ENCODE measurements around the gene APEH.
"Not testable (repeated sequence)": the region's sequence is repeated elsewhere in the genome, so short reads cannot be mapped to it uniquely, and the experiment has no call there.

The APEH gene

DNA sequence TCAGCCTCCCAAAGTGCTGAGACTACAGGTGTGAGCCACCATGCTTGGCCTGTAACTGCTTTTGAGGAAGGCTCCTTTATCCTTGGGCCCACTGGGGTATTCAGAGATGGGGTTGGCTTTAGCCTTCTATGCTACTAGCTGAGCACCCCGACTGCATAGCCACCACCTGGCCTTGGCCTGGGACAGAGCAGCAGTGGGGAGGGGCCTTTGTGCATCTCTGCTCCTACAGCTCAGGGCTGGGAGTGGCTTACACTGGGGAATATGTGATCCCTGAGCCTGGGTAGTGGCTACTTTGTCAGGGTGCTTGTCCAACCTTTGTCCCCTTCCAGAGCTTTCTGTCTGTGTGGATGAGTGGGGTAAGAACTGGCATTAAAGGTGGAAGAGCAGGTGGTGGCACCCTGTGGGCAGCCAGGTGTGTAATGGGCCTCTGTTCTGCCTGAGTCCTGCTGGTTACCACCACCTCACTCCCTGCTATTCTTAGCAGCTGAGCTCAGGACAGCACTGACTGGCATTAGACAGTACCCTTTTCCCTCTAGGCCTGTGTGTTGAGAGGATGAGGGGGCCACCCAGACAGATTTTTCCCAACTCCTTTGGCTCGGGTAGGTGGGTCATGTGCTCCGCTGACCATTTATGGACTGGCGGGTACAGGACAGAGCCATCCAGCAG, 21.3 kb downstream of the APEH start:
- H3K4me3 Mint-ChIP-seq; H3K9me3 Mint-ChIP-seq; intact Hi-C loops (cut with micrococcal nuclease); H3K27ac Mint-ChIP-seq; H3K27me3 Mint-ChIP-seq: not testable (repeated sequence)
- Mint-ChIP-seq H3K36me3 (ENCODE audit: low read depth) (peaks cover 58% of the 10 kb centered on the region), H3K4me1 (ENCODE audit: low read depth) (peaks cover 13% of the 10 kb centered on the region)

DNA sequence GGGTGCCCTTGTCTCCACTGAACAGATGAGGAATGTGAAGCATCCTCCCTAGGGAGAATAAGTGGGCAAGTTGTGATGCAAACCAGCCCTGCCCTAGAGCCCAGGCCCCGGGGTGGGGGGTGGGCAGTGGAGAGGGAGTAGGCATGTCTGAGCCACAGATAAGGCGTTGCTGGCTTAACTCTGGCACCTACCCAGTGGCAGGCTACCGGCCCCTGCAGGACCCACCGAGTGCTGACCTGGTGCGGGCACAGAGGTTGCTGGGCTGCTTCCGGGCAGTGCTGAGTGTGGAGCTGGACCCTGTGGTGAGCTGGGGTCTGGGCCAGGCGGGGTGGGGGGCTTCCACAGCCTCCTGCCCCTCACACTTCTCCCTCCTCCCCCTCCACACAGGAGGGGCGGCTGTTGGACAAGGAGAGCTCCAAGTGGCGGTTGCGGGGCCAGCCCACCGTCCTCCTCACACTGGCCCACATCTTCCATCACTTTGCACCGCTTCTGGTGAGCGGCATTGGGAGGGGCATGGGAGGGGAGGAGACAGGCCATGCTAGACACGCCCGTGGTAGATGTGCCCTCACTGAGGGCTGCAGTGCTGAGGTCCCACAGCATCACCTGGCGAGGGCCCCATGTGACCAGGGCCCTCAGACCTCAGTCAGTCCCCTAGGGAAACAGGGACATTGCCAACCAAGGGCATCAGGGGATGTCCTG, 25.3 kb downstream of the APEH start:
- Mint-ChIP-seq H3K4me3 (no peak overlapping the region), H3K27ac (no peak overlapping the region), H3K36me3 (ENCODE audit: low read depth) (peaks cover 89% of the 10 kb centered on the region), H3K27me3 (no peaks in the 10 kb centered on the region), H3K9me3 (no peaks in the 10 kb centered on the region), H3K4me1 (ENCODE audit: low read depth) (peaks cover 5% of the 10 kb centered on the region)
- intact Hi-C loops (cut with micrococcal nuclease), result no loop called here

GRCh38 chr3:49700014-49700413, 25.9 kb downstream of the APEH start:
- Mint-ChIP-seq H3K36me3 (ENCODE audit: low read depth) (peaks cover 91% of the 10 kb centered on the region), H3K4me3 (no peak overlapping the region), H3K27ac (no peak overlapping the region), H3K27me3 (no peaks in the 10 kb centered on the region), H3K4me1 (ENCODE audit: low read depth) (peaks cover 5% of the 10 kb centered on the region), H3K9me3 (no peaks in the 10 kb centered on the region)
- intact Hi-C loops (cut with micrococcal nuclease), result no loop called here

DNA sequence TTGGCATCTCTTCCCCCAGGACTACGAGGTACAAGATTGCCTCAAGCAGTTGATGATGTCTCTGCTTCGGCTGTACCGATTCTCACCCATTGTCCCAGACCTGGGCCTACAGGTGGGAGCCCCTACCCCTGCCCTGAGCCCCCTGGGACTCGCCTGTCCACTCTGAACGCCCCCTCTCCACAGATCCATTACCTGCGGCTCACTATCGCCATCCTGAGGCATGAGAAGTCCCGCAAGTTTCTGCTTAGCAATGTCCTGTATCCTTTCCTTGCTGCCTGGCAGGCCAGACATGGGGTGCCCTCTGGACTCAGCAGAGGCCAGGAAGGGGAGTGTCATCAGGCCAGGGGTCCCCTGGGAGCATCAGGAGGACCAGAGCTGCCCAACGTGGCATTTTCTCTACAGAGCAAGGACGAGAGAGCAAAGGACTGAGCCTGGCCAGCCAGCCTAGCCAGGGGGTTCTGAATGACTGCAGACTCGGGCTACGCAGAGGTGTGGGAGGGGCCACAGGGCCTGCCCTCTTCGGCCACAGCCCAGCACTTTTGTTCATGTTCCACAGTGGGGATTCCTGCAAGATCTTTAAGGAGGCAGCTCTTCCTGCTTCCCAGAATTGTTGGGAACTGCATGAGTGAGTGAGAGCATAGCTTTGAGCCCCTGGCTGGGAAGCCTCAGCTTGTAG, 26.4 kb downstream of the APEH start:
- Mint-ChIP-seq H3K9me3 (no peaks in the 10 kb centered on the region), H3K4me1 (ENCODE audit: low read depth) (peaks cover 5% of the 10 kb centered on the region), H3K4me3 (no peak overlapping the region), H3K27ac (no peak overlapping the region), H3K27me3 (no peaks in the 10 kb centered on the region), H3K36me3 (ENCODE audit: low read depth) (peaks cover 93% of the 10 kb centered on the region)
- intact Hi-C loops (cut with micrococcal nuclease), result no loop called here

DNA sequence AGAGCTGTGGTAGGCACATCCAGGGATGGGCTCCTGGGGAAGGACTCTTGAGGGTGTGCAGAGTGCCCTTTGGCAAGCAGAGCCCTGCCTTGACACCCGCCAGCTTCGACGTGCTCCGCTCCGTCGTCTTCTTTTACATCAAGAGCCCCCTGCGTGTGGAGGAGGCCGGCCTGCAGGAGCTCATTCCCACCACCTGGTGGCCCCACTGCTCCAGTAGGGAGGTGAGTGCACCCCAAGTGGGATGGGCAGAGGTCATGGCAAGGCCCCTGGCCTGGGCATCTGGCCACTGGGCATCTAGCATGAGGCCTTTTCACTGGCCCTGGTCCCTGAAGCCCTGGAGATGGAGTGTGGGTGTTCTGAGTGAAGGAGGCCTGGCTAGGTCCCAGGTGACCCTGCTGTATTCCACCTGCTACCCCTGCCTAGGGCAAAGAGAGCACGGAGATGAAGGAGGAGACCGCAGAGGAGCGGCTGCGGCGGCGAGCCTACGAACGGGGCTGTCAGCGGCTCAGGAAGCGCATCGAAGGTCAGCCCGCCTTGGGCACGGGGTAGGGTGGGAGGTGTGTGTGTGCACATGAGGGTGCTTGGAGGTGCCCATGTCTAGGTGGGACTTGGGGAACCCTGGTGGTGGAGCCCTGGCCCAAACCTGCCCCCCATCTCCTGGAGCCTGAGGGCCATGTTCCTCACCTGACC, 27.4 kb downstream of the APEH start:
- intact Hi-C loops (cut with micrococcal nuclease), result no loop called here

GRCh38 chr3:49702672-49703071, 28.5 kb downstream of the APEH start:
- intact Hi-C loops (cut with micrococcal nuclease), result loop anchor here (1.0 kb wide), 1 partner anchor 137 kb away; no protein-coding TSS in a partner anchor
- H3K36me3 Mint-ChIP-seq (ENCODE audit: low read depth), result peaks cover 100% of the 10 kb centered on the region
- no peak overlapping the region for H3K27ac Mint-ChIP-seq
- H3K27me3 Mint-ChIP-seq, result no peaks in the 10 kb centered on the region
- no peaks in the 10 kb centered on the region for H3K9me3 Mint-ChIP-seq
- H3K4me3 Mint-ChIP-seq, result no peak overlapping the region
- H3K4me1 Mint-ChIP-seq (ENCODE audit: low read depth), result peaks cover 5% of the 10 kb centered on the region

More for the DNA sequence above, 27.4 kb downstream of the APEH start:
- Mint-ChIP-seq H3K4me1 (ENCODE audit: low read depth) (peaks cover 5% of the 10 kb centered on the region), H3K27ac (no peak overlapping the region), H3K27me3 (no peaks in the 10 kb centered on the region), H3K9me3 (no peaks in the 10 kb centered on the region), H3K36me3 (ENCODE audit: low read depth) (peaks cover 100% of the 10 kb centered on the region), H3K4me3 (no peak overlapping the region)

DNA sequence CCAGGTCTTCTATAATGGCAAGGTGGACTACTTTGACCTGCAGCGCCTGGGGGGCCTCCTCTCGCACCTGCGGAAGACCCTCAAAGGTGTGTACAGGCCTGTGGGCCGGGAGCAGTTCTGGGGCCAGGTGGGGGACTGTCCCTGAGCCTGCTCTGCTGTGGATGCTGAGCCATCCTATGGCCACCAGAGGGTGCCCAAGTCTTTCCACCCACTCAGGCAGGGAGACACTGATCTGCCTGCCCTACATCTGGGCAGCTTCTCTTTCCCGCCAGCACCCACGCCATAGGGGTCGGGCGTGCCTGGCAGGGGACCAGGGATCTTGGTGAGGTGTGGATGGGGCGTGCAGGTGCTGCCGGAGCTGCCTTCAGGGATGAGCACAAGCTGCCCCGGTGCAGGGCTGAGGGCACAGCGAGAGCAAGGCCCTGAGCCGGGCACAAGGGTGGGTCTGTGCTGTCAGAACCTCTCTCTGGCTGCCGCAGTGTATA, 29.3 kb downstream of the APEH start:
- intact Hi-C loops (cut with micrococcal nuclease), result loop anchor here (1.0 kb wide), 1 partner anchor 136 kb away; no protein-coding TSS in a partner anchor
- H3K27ac Mint-ChIP-seq, result no peak overlapping the region

DNA sequence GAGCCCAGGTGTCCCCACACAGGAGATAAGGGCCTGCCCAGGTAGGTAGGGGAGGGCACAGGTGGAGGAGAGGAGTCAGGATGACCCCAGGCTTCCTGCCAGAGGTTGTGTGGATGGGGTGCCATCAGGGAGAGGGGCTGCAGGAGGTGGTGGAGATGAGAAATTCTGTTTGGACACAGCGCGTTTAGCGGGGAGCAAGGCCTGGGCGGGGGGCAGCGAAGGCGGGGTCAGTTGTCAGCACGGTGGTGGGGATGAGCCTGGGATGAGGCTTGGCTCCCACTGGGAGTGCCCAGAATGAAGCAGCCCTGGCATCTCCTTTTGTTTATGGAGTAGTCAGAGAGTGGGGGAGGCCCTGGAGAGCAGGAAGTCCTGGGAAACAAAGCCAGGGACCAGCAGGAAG, 29.8 kb downstream of the APEH start:
- H3K9me3 Mint-ChIP-seq, result no peaks in the 10 kb centered on the region
- no peak overlapping the region for H3K27ac Mint-ChIP-seq
- H3K4me3 Mint-ChIP-seq, result no peak overlapping the region
- peaks cover 5% of the 10 kb centered on the region for H3K4me1 Mint-ChIP-seq (ENCODE audit: low read depth)
- peaks cover 98% of the 10 kb centered on the region for H3K36me3 Mint-ChIP-seq (ENCODE audit: low read depth)
- H3K27me3 Mint-ChIP-seq, result no peaks in the 10 kb centered on the region
- intact Hi-C loops (cut with micrococcal nuclease), result loop anchor here (1.0 kb wide), 1 partner anchor 135 kb away; no protein-coding TSS in a partner anchor

More for the DNA sequence above, 29.3 kb downstream of the APEH start:
- H3K4me1 Mint-ChIP-seq (ENCODE audit: low read depth), result peaks cover 5% of the 10 kb centered on the region
- H3K4me3 Mint-ChIP-seq, result no peak overlapping the region
- peaks cover 100% of the 10 kb centered on the region for H3K36me3 Mint-ChIP-seq (ENCODE audit: low read depth)
- H3K9me3 Mint-ChIP-seq, result no peaks in the 10 kb centered on the region
- no peaks in the 10 kb centered on the region for H3K27me3 Mint-ChIP-seq

GRCh38 chr3:49704629-49705028, 30.5 kb downstream of the APEH start:
- intact Hi-C loops (cut with micrococcal nuclease), result no loop called here
- peaks cover 5% of the 10 kb centered on the region for H3K4me1 Mint-ChIP-seq (ENCODE audit: low read depth)
- H3K27ac Mint-ChIP-seq, result no peak overlapping the region

DNA sequence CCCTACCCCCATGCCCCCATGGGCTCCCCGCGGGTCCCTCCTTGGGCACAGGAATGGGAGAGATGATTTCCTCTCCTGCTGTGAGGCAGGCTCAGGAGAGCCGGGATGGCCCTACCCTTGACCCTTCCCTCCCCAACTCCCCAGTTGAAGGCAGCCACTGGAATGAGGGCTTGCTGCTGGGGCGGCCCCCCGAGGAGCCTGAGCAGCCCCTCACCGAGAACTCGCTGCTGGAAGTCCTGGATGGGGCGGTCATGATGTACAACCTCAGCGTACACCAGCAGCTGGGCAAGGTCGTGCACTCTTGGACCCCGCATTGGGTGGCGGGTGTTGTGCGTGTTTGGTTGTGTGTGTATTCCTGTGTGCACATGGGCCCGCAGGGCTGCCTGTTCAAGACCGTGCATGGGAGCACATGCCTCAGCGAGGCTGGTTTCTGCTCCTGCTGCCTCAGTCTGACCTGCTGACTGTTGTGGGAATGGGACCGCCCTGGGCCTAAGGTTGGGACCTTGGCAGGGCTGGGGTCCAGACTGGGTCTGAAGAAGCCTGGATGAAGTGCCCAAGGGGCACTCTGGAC, 31.3 kb downstream of the APEH start:
- no peak overlapping the region for H3K27ac Mint-ChIP-seq
- H3K36me3 Mint-ChIP-seq (ENCODE audit: low read depth), result peaks cover 83% of the 10 kb centered on the region
- H3K4me3 Mint-ChIP-seq, result no peak overlapping the region
- H3K9me3 Mint-ChIP-seq, result no peaks in the 10 kb centered on the region
- H3K27me3 Mint-ChIP-seq, result no peaks in the 10 kb centered on the region
- intact Hi-C loops (cut with micrococcal nuclease), result no loop called here
- peaks cover 5% of the 10 kb centered on the region for H3K4me1 Mint-ChIP-seq (ENCODE audit: low read depth)

More at GRCh38 chr3:49704629-49705028, 30.5 kb downstream of the APEH start:
- Mint-ChIP-seq H3K4me3 (no peak overlapping the region), H3K9me3 (no peaks in the 10 kb centered on the region), H3K36me3 (ENCODE audit: low read depth) (peaks cover 91% of the 10 kb centered on the region), H3K27me3 (no peaks in the 10 kb centered on the region)

- Mint-ChIP-seq H3K27me3 (no peaks in the 10 kb centered on the region), H3K36me3 (ENCODE audit: low read depth) (peaks cover 79% of the 10 kb centered on the region), H3K9me3 (no peaks in the 10 kb centered on the region), H3K27ac (no peak overlapping the region), H3K4me1 (ENCODE audit: low read depth) (peaks cover 5% of the 10 kb centered on the region), H3K4me3 (no peak overlapping the region)
- intact Hi-C loops (cut with micrococcal nuclease), result no loop called here
Observed at GRCh38 chr3:49706456-49707112, 32.4 kb downstream of the APEH start.

- H3K9me3 Mint-ChIP-seq, result no peaks in the 10 kb centered on the region
- H3K36me3 Mint-ChIP-seq (ENCODE audit: low read depth), result peaks cover 79% of the 10 kb centered on the region
- no peak overlapping the region for H3K27ac Mint-ChIP-seq
- H3K4me1 Mint-ChIP-seq (ENCODE audit: low read depth), result peaks cover 10% of the 10 kb centered on the region
- intact Hi-C loops (cut with micrococcal nuclease), result no loop called here
- H3K4me3 Mint-ChIP-seq, result no peak overlapping the region
- no peaks in the 10 kb centered on the region for H3K27me3 Mint-ChIP-seq
Observed at GRCh38 chr3:49707113-49707480, 32.9 kb downstream of the APEH start.

DNA sequence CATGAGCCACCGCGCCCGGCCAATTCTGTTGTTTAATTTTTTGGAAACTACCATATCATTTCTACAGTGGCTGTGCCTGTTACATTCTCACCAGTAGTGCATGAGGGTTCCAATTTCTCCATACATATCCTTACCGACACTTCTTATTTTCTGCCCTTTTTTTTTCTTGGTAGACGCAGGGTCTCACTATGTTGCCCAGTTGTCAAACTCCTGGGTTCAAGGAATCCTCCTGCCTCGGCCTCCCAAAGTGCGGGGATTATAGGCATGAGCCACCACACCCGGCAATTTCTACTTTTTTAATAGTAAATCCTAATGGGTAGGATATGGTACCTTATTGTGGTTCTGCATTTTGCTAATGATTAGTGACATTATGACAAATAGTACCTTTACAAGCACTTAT, 35.7 kb downstream of the APEH start:
- H3K4me1 Mint-ChIP-seq (ENCODE audit: low read depth), result peaks cover 15% of the 10 kb centered on the region
- intact Hi-C loops (cut with micrococcal nuclease), result no loop called here
- H3K27me3 Mint-ChIP-seq, result no peaks in the 10 kb centered on the region
- H3K4me3 Mint-ChIP-seq, result no peak overlapping the region
- H3K27ac Mint-ChIP-seq, result no peak overlapping the region
- H3K36me3 Mint-ChIP-seq (ENCODE audit: low read depth), result peaks cover 69% of the 10 kb centered on the region
- no peaks in the 10 kb centered on the region for H3K9me3 Mint-ChIP-seq

Measured in dendritic cell treated with granulocyte-macrophage colony-stimulating factor and Interleukin-4, amounts not matched to agents 40 ng/mL and 50 ng/mL, for 4 days (primary cell).